ENCODE data around the gene KRTAP10-9. TPM values are rescaled to one million over a fixed set of nuclear protein-coding genes. Genes with fewer than 3 reads are reported as not detected.

KRTAP10-9 gene
- total RNA-seq, 1 donor from 2014 or later = not detected

DNA sequence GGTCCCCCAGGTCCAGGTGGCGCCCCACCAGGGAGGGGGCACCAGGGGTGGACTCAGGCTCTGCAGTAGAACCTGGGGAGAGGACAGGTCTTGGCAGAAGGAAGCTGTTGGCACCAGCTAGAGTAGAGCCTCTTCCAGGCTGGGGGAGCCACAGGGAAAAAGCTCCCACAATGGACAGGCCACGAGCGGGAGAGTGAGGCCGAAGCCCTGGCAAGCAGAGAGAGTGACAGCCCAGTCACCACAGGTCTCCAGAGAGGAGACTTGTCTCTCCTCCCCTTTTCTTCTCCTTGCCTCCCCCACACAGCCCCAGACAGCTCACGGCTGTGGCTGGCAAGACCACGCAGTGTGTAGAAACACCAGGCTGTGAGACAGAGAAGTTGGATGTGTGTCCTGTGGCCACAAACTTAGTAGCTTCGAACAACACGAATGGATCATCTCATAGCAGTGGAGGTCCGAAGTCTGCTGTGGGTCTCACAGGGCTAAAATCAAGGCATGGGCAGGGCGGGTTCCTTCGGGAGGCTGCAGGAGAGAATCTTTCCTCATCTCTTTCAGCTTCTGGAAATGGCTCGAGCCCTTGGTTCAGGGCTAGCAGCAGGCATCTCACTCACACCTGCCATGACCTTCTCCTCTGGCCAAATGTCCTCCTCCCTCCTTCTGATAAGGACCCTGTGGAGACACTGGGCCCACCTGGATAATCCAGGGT lies 24.2 kb downstream of the KRTAP10-9 start:
- Mint-ChIP-seq H3K4me3 (ENCODE audit: unreplicated experiment) (no peak overlapping the region), H3K27ac (ENCODE audit: unreplicated experiment) (no peak overlapping the region)
- peak; percentile 56 for DNase-seq (ENCODE audit: extremely low spot score, unreplicated experiment)

DNA sequence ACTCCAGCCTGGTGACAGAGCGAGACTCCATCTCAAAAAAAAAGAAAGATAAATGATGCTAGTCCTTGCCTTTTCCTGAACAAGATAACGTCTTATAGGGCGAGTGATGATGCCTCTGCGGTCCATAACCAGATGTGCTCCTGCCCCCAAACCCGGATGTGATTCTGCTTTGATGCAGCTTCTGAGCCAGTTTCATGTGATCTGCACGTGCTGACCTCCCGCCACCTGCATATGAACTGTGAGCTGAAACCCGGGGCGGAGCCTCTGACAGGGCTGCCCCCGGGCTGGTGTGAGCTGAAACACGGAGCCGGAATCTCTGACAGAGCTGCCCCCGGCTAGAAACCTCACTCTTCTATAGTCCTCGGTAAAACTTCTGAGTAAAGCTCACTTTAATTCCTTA lies 26.2 kb downstream of the KRTAP10-9 start:
- no peak for TF ChIP-seq CTCF (IDR thresholded peaks at IDR 0.05)

More for the DNA sequence above, 24.2 kb downstream of the KRTAP10-9 start:
- Mint-ChIP-seq H3K36me3 (ENCODE audit: unreplicated experiment) (no peaks in the 10 kb centered on the region), H3K4me1 (ENCODE audit: unreplicated experiment) (no peaks in the 10 kb centered on the region), H3K9me3 (ENCODE audit: unreplicated experiment) (peaks cover 4% of the 10 kb centered on the region), H3K27me3 (ENCODE audit: unreplicated experiment) (peaks cover 6% of the 10 kb centered on the region)
- TF ChIP-seq CTCF (IDR thresholded peaks at IDR 0.05) = no peak

GRCh38 chr21:44653656-44654575 lies 27.0 kb downstream of the KRTAP10-9 start:
- no peaks in the 10 kb centered on the region for H3K4me1 Mint-ChIP-seq (ENCODE audit: unreplicated experiment)
- TF ChIP-seq CTCF (IDR thresholded peaks at IDR 0.05) = no peak
- peak; percentile 80 for DNase-seq (ENCODE audit: extremely low spot score, unreplicated experiment)
- H3K27me3 Mint-ChIP-seq (ENCODE audit: unreplicated experiment) = peaks cover 5% of the 10 kb centered on the region
- peaks cover 11% of the 10 kb centered on the region for H3K9me3 Mint-ChIP-seq (ENCODE audit: unreplicated experiment)
- H3K27ac Mint-ChIP-seq (ENCODE audit: unreplicated experiment) = no peak overlapping the region
- no peaks in the 10 kb centered on the region for H3K36me3 Mint-ChIP-seq (ENCODE audit: unreplicated experiment)
- H3K4me3 Mint-ChIP-seq (ENCODE audit: unreplicated experiment) = no peak overlapping the region

More for the DNA sequence above, 26.2 kb downstream of the KRTAP10-9 start:
- Mint-ChIP-seq H3K9me3 (ENCODE audit: unreplicated experiment) (peaks cover 11% of the 10 kb centered on the region), H3K27me3 (ENCODE audit: unreplicated experiment) (no peaks in the 10 kb centered on the region), H3K4me1 (ENCODE audit: unreplicated experiment) (no peaks in the 10 kb centered on the region), H3K4me3 (ENCODE audit: unreplicated experiment) (no peak overlapping the region), H3K36me3 (ENCODE audit: unreplicated experiment) (no peaks in the 10 kb centered on the region), H3K27ac (ENCODE audit: unreplicated experiment) (no peak overlapping the region)
- DNase-seq (ENCODE audit: extremely low spot score, unreplicated experiment) = peak; percentile 75

GRCh38 chr21:44654576-44655175 lies 27.8 kb downstream of the KRTAP10-9 start, which contains the start of gene KRTAP12-4:
Gene KRTAP12-4, minus strand, starts transcription at chr21:44654659. Its CDS starts 45 bp downstream, at chr21:44654614.
- no peak for TF ChIP-seq CTCF (IDR thresholded peaks at IDR 0.05)

More at GRCh38 chr21:44654576-44655175, 27.8 kb downstream of the KRTAP10-9 start, which contains the start of gene KRTAP12-4:
- peak; percentile 60 for DNase-seq (ENCODE audit: extremely low spot score, unreplicated experiment)
- no peak within 1 kb of the TSS for H3K4me3 Mint-ChIP-seq (ENCODE audit: unreplicated experiment)
- no peak within 1 kb of the TSS for H3K27ac Mint-ChIP-seq (ENCODE audit: unreplicated experiment)
- no peaks in the 10 kb centered on the region for H3K4me1 Mint-ChIP-seq (ENCODE audit: unreplicated experiment)
- H3K36me3 Mint-ChIP-seq (ENCODE audit: unreplicated experiment) = no peaks in the 10 kb centered on the region
- peaks cover 8% of the 10 kb centered on the region for H3K27me3 Mint-ChIP-seq (ENCODE audit: unreplicated experiment)
- peaks cover 11% of the 10 kb centered on the region for H3K9me3 Mint-ChIP-seq (ENCODE audit: unreplicated experiment)

Data from osteocyte (in vitro differentiated cells).